GM18505 (cell line): Measurements from ENCODE around the gene PHKB.
"Not testable (repeated sequence)": the region's sequence is repeated elsewhere in the genome, so short reads cannot be mapped to it uniquely, and the experiment has no call there.

ENCODE experiments used
- ATAC-seq: cut with Tn5 transposase; IDR thresholded peaks from one replicate; pipeline ENCODE4 v1.9.1; 2021; ENCODE audit not compliant: unreplicated experiment
- POLR2A ChIP-seq: IDR thresholded peaks from 4 replicates; pipeline ENCODE4 v1.6.1; 2011; ENCODE audit warnings: borderline replicate concordance; ENCODE audit not compliant: insufficient read depth, insufficient read length; ENCODE audit errors: extremely low read depth

Gene PHKB

DNA sequence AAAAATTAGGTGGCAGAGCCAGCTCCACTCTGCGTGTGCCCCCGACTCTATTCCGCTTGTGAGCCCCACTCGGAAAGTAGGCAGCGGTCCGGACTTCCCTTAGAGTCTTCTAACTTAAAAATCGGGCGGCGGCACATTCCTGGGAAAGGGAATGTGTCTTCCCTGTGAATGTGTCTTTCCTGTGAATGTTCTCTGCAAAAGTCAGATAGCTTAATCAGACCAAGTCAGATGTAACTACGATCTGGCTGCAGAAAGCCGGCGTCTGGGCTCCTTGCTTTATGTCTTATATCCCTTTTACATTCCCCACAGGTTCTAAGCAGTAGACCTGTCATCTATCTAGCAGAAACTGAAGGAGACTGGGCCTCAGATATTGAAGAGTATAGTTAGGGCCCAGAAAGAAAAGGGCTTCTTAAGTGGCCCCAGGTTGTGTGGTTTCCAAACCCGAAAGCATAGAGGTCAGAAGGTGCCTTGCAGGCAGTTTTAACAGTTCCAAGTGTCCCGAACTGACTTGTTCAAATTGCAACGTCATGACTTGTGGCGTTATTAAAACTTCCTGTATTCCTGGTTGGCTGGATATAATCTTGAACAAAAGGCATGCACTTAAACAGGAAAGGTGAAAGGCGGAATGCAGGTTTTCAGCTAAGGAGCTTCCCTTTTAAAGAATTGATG, 601 bp downstream of the PHKB start:
- no peak for ATAC-seq
- no peak for TF ChIP-seq POLR2A

DNA sequence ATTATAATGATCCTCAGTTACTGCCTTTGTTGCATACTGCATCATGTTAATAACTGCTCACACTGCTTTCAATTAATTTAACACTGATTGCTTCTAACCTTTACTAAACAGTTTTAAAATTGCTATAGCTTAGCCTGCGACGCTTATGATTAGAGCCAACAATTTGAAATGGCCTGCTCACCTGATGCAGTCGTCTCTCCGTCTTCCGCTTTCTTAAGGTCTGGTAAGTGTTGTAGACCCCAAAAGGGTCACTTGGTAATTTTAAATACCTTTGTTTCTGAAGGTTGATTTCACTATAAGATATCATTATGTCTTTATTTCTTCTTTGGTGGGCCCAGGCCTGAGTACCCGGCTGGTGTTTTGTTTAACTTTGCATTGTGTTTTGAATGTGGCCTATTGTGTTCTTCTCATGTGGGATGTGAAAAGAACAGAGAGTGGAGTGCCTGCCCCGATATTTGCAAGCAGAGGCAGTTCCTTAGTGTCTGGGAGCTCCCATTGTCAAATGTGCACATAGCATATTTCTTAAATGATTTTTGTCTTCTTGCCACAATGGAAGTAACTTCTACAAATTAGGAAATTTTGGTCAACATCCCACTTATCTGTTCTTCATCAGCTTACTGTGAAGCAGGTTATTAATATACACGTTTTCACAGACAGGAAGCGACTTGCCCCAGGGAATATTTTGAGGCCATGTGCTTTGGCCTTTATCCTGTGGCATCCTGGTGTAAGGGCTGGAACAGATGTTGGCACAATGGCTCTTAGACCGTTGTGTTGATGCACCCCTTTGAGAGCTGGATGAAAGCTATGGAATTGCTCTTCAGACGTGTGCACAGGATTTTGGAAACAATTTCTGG, 2.9 kb downstream of the PHKB start:
- no peak for ATAC-seq
- no peak for TF ChIP-seq POLR2A

DNA sequence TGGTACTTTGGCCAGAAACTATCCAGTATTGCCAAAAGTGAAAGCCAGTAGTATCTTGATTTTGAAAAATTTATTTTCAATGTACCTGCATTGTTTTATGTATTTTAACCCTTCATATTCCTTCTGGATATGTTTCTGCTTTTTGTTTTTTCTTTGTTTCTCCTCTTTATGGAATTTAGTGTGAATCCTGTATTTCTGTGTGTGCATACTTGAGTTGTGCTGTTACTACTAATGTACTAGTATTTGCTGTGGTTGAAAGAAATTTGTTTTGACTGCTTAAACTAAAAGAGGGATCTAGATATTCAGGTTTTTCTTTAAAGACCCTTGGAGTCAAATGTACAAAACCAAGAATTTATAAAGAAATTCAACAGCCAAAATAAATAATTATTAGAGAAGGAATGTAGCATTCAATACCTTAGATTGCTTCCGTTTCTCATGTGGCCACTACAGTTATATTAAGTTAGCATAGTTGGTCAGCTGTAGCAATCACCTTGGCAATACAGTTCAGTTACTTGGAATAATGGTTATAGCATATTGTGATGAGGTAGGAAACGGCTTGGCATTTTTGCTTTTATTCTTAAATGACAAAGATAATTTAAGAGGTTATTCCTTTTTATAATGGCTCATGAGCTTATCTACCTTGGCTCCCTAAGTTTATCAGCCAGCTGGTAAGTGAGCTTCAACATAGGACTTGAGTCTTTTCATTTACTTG, 4.9 kb downstream of the PHKB start:
- TF ChIP-seq POLR2A = no peak
- ATAC-seq = no peak

DNA sequence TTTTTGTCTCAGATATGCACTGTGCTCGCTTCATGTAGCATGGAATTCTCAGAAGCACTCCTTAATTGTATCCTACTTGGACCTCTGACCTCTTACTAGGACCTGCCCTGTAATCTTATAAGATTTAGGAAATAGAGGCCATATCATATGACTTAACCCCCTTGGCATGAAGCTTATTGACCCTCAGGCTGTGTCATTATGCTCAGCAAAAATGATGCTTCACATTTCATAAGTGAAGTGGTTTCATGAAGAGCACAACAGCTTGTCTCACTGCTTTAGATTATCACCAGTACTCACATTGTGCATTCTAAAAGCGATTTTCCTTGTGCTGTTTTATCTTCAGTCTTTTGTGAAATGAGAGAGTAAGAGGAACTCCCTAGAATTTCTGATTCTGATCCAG, 6.4 kb downstream of the PHKB start:
- TF ChIP-seq POLR2A = no peak
- ATAC-seq = no peak

DNA sequence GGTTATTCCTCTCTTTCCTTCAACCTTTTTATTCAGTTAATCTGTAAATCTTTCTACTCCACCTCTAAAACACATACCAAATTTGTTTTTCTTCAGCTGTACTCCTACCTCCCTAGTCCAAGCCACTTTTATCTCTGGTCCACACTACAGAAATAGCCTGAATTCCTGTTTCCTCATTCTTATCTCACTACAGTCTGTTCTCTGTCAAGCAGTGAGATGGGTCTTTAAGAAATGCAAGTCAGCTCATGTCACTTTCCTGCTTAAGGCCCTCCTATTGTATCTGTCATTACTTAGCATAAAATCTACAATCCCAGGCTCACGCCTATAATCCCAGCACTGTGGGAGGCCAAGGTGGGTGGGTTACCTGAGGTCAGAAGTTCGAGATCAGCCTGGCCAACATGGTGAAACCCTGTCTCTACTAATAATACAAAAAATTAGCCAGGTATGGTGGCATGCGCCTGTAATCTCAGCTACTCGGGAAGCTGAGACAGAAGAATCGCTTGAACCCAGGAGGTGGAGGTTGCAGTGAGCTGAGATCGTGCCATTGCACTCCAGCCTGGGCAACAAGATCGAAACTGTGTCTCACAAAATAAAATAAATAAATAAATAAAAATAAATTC, 7.0 kb downstream of the PHKB start:
- ATAC-seq = not testable (repeated sequence)

DNA sequence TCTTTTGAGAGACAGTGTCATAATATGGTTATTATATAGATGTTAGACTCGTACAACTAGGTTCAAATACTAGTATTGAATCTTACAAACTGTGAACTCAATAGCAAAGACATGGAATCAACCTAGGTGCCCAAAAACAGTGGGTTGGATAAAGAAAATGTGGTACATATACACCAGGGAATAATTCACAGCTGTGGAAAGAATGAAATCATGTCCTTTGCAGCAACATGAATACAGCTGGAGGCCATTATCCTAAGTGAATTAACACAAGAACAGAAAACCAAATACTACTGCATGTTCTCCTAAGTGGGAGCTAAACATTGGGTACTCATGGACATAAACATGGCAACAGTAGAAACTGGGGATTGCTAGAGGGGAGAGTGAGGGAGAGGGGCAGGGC, 8.1 kb downstream of the PHKB start:
- ATAC-seq = no peak
- TF ChIP-seq POLR2A = no peak

DNA sequence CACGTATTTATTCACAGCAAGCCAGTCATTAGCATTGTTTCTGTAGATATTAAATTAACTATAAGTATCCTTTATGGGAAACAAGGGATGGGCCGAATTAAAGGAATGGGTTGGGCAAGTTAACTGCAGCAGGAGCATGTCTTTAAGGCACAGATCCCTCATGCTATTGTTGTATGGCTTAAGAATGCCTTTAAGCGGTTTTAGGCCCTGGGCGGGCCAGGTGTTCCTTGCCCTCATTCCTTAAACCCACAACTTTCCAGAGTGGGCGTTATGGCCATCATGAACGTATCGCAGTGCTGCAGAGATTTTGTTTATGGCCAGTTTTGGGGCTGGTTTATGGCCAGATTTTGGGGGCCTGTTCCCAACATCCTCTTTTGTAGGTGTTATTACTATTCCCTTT, 9.1 kb downstream of the PHKB start:
- no peak for ATAC-seq
- TF ChIP-seq POLR2A = no peak

DNA sequence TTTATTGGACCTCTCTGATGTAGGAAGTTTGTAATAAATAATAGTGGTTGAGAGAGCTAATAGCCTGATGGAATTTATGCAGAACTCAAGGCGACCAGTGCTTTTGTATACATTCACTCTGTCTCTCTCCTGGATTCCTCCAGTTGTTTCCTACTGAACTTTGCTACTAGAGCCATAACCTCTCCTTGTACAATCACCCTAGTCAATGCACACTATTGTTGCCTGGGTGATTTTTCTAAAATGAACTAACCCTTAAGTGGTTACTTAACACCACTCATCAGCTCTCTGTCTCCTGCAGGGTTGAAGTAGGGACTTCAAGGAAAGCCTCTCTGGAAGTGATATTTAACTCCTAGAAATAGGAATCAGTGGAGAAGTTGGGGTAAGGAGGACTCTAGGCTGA, 9.7 kb downstream of the PHKB start:
- no peak for TF ChIP-seq POLR2A

DNA sequence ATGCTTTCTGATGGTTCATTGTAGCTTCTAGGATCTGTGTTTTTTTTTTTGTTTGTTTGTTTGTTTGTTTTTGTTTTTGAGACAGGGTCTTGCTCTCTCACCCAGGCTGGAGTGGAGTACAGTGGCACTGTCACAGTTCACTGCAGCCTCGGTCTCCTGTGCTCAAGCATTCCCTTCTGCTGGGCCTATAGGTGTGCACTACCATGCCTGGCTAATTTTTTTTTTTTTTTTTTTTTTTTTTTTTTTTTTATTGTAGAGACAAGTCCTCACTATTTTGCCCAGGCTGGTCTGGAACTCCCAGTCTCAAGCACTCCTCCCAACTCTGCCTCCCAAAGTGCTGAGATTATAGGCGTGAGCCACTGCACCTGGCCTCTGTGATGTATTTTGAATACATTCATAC, 11.9 kb downstream of the PHKB start:
- not testable (repeated sequence) for ATAC-seq

More for the DNA sequence above, 9.7 kb downstream of the PHKB start:
- no peak for ATAC-seq

DNA sequence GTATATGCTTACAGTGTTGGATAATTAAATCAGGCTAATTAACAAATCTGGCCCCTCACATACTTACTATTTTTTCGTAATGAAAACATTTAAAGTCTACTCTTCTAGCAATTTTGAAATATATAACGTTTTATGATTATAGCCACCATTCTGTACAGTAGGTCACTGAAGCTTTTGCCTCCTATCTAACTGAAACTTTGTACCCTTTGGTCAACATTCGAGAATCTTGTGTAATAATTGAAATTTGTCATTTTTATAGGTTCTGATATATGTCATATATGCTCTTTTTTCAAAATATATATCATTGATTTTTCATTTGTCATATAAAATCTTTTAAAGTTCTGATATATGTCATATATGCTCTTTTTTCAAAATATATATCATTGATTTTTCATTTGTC, 12.7 kb downstream of the PHKB start:
- TF ChIP-seq POLR2A = no peak
- no peak for ATAC-seq

DNA sequence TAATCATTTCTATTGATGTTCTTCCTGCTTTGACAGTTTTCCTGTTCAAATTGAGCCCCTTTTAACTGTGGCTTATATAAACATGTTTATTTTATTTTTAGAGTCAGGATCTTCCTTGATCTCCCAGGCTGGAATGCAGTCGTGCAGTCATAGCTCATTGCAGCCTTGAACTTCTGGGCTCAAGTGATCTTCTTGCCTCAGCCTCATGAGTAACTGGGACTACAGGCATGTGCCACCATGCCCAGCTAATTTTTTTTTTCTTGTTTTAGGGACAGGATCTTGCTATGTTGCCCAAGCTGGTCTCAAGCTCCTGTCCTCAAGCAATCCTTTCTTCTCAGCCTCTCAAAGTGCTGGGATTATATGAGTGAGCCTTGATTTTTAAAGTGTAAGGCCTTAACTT, 14.7 kb downstream of the PHKB start:
- no peak for TF ChIP-seq POLR2A
- no peak for ATAC-seq

DNA sequence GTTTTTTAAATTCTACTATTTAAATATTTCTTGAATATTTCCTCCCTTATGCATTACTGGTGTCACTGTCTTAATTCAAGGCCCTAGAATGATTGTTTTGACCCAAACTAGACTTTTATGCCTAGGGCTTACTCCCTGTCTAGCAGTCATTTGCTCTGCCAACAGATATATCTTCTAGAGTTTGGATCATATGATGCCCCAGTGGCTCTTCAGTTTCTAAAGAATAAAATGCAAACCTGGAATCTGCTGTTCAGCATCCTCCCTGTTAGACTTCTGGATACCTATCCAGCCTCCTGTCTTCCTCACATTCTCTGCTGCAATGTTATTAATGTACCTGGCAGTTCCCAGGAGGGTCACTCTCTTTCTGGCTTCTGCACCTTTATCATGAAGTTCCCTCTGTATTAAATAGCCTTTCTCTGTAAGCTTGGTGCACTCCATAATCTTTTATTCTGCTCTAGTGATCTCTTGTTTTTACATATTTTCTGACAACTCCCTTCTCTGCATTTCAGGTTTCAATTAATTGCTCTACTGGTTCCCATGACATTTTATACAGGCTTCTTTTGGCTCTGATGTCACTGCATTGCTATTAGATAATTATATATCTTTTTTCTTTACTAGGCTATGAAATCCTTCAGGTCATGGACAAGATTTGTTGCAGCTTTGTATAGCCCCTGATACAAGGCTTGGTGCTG, 15.7 kb downstream of the PHKB start:
- TF ChIP-seq POLR2A = no peak
- ATAC-seq = no peak

DNA sequence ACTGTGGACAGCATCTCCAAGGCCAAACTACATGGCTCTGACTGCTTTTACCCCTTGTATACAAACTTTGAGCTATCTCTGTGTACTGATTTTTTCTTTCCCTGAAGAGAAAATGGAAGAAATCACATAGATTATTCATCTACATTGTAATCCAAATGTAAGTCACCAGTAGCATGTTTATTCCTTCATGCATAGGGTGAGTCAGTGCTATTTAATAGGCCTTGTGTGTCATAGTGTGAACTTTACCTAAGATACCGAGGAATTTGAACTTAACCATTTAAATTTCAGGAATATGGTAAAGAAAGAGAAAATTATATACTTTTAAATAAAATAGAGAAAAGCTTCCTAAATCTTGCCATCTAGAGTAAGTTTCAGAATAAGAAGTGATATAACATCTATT, 16.5 kb downstream of the PHKB start:
- no peak for TF ChIP-seq POLR2A
- no peak for ATAC-seq

DNA sequence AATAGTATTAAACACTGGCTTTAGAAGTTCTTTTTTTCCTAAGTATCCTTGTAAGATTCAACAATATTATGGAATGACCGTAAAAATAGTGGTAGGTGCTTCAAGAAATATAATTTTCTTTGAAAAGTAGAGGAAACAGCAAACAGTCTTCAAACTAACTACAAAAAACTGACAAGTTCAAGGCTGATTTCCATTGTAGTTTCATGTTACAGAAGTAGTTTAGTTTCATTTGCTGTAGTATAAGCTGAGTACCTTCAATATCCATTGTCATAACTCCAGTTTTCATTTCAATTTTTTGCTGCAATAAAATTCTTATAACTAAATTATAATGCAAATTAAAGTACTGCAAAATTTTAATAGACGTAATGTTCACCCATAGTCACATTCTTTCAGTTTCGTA, 19.3 kb downstream of the PHKB start:
- no peak for ATAC-seq
- TF ChIP-seq POLR2A = no peak
